Adipocyte (in vitro differentiated cells): ENCODE data around the gene TRIM7.
"Not testable (repeated sequence)": the region's sequence is repeated elsewhere in the genome, so short reads cannot be mapped to it uniquely, and the experiment has no call there.

Experiments used
- DNase-seq: peaks from one replicate; pipeline ENCODE4 v3.0.0-alpha.2; 2015; ENCODE audit warnings: low read depth
- H3K27me3 ChIP-seq: replicated peaks from 2 replicates; pipeline ENCODE4 v1.7.0; 2013; ENCODE audit warnings: mild to moderate bottlenecking, low read length, moderate library complexity; ENCODE audit not compliant: control insufficient read depth, insufficient read depth
- H3K36me3 ChIP-seq: 2 replicates; pipeline ENCODE4 v1.7.0; 2013; ENCODE audit warnings: low read length, mild to moderate bottlenecking, moderate library complexity; ENCODE audit not compliant: control insufficient read depth, insufficient read depth, severe bottlenecking
- H3K4me1 ChIP-seq: 2 replicates; pipeline ENCODE4 v1.7.0; 2013; ENCODE audit warnings: mild to moderate bottlenecking, low read length, moderate library complexity; ENCODE audit not compliant: control insufficient read depth, insufficient read depth
- H3K4me3 ChIP-seq: 2 replicates; pipeline ENCODE4 v1.7.0; 2013; ENCODE audit warnings: mild to moderate bottlenecking, low read length, moderate library complexity
- H3K9ac ChIP-seq: 2 replicates; pipeline ENCODE4 v1.7.0; 2013; ENCODE audit warnings: mild to moderate bottlenecking, low read length, moderate library complexity
- H3K9me3 ChIP-seq: 2 replicates; pipeline ENCODE4 v1.7.0; 2013; ENCODE audit warnings: mild to moderate bottlenecking, low read length, moderate library complexity; ENCODE audit not compliant: control insufficient read depth

The TRIM7 gene

GRCh38 chr5:181209006-181209405, 4.0 kb upstream of the TRIM7 start:
- H3K4me1 ChIP-seq, result peaks cover 12% of the 10 kb centered on the region
- H3K9me3 ChIP-seq, H3K4me3 ChIP-seq, H3K27me3 ChIP-seq, H3K9ac ChIP-seq, DNase-seq, H3K36me3 ChIP-seq: not testable (repeated sequence)

DNA sequence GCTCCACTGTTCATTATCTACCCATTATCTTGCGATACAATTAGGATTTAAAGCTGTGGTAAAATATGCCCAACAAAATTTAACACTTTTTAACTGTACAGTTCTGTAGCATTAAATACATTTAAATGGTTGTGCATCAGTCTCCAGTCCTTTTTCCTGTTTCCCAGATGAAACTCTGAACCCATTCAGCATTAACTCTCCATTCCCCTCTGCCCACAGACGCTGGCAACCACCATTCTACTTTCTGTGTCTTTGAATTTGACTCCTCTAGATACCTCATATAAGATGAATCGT, 2.9 kb upstream of the TRIM7 start:
- no peak overlapping the region for H3K9ac ChIP-seq
- H3K9me3 ChIP-seq, result no peaks in the 10 kb centered on the region
- DNase-seq, result no peak
- peaks cover 19% of the 10 kb centered on the region for H3K4me1 ChIP-seq
- H3K4me3 ChIP-seq, result peak overlapping the region; percentile 26
- no peaks in the 10 kb centered on the region for H3K36me3 ChIP-seq
- no peaks in the 10 kb centered on the region for H3K27me3 ChIP-seq

GRCh38 chr5:181207214-181207959, 2.4 kb upstream of the TRIM7 start:
- H3K9me3 ChIP-seq, result no peaks in the 10 kb centered on the region
- H3K4me3 ChIP-seq, result peak overlapping the region; percentile 89
- peak overlapping the region; percentile 84 for H3K9ac ChIP-seq
- no peaks in the 10 kb centered on the region for H3K36me3 ChIP-seq
- peak; percentile 92 for DNase-seq
- H3K4me1 ChIP-seq, result peaks cover 21% of the 10 kb centered on the region
- no peaks in the 10 kb centered on the region for H3K27me3 ChIP-seq

DNA sequence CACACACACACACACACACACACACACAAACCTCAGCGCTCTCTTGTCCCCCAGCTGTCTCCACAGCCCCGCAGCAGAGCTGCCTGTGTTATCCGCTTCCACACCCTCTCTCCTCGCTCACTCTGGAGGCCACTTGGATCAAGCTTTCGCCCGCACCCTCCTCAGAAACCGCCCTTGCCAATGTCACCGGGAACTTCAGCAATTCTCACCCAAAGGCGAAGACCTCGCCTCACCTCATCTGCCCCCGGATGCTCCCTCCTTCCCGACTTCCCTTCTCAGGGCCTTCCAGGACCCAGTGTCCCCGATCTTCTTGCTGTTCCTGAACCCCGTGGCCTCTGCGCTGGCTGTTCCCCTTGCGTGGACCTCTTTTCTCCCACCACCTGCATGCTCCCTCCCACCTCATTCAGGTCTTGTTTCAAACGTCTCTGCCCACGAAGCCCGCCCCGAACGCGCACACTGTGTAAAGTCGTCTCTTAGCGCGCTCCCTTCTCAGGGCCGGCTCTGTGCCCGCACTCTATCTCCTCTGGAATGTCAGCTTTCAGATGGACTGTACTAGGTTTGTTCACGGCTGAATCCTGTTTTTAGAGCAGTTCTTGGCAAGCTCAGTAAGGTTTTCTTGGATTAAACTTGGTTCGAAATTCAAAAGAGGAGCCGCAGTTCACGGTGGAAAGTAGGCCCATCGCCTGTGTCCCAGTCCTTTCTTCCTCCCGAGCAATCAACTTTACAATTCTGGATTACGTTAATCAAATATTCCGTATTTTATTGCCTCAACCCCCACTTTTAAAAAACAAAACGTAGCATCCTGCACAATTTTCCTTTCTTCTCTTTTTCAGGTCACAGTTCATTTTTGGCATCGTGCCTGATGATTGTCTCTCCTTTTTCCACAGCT, 1.0 kb upstream of the TRIM7 start:
- H3K4me3 ChIP-seq, result peak overlapping the region; percentile 69
- no peaks in the 10 kb centered on the region for H3K36me3 ChIP-seq
- H3K4me1 ChIP-seq, result peaks cover 21% of the 10 kb centered on the region
- H3K9me3 ChIP-seq, result no peaks in the 10 kb centered on the region
- H3K27me3 ChIP-seq, result no peaks in the 10 kb centered on the region
- DNase-seq, result no peak
- H3K9ac ChIP-seq, result no peak overlapping the region

GRCh38 chr5:181204113-181204825, 727 bp downstream of the TRIM7 start:
- DNase-seq, result peak; percentile 75
- H3K36me3 ChIP-seq, result no peaks in the 10 kb centered on the region
- H3K4me3 ChIP-seq, result peak overlapping the region; percentile 72
- H3K27me3 ChIP-seq, result no peaks in the 10 kb centered on the region
- no peak overlapping the region for H3K9ac ChIP-seq
- no peaks in the 10 kb centered on the region for H3K9me3 ChIP-seq
- H3K4me1 ChIP-seq, result peaks cover 21% of the 10 kb centered on the region

DNA sequence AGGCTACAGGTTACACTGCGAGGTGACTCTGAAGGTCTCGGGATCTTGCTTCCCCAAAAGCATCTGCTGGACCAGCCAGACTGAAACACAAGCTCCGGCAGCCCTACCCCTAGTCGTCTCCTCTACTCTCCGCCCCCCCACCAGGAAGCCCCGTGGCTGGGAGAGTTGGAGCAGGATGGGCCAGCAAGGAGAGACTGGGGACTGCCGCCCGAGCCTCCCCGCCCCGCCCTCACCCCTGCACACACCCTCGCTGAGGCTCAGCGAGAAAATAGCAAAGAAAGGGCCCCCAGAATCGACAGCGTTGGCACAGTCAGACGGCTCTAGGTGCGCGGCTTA, 1.3 kb downstream of the TRIM7 start:
- Histone ChIP-seq H3K36me3 (no peaks in the 10 kb centered on the region), H3K27me3 (no peaks in the 10 kb centered on the region), H3K4me1 (peaks cover 21% of the 10 kb centered on the region), H3K9me3 (no peaks in the 10 kb centered on the region), H3K4me3 (peak overlapping the region; percentile 72), H3K9ac (no peak overlapping the region)
- no peak for DNase-seq

- no peak overlapping the region for H3K9ac ChIP-seq
- no peak overlapping the region for H3K4me3 ChIP-seq
- H3K4me1 ChIP-seq, result peaks cover 21% of the 10 kb centered on the region
- peak; percentile 41 for DNase-seq
- H3K36me3 ChIP-seq, result no peaks in the 10 kb centered on the region
- no peaks in the 10 kb centered on the region for H3K9me3 ChIP-seq
- H3K27me3 ChIP-seq, result no peaks in the 10 kb centered on the region
Observed at GRCh38 chr5:181203093-181203711, 1.8 kb downstream of the TRIM7 start.

GRCh38 chr5:181200816-181201215, 4.2 kb downstream of the TRIM7 start:
- no peak for DNase-seq
- no peak overlapping the region for H3K4me3 ChIP-seq
- H3K27me3 ChIP-seq, result no peaks in the 10 kb centered on the region
- no peak overlapping the region for H3K9ac ChIP-seq
- no peaks in the 10 kb centered on the region for H3K9me3 ChIP-seq
- no peaks in the 10 kb centered on the region for H3K36me3 ChIP-seq
- peaks cover 16% of the 10 kb centered on the region for H3K4me1 ChIP-seq

GRCh38 chr5:181199881-181200638, 4.9 kb downstream of the TRIM7 start:
- Histone ChIP-seq H3K4me1 (peaks cover 11% of the 10 kb centered on the region), H3K4me3 (no peak overlapping the region), H3K9ac (no peak overlapping the region), H3K36me3 (no peaks in the 10 kb centered on the region), H3K27me3 (no peaks in the 10 kb centered on the region), H3K9me3 (no peaks in the 10 kb centered on the region)
- DNase-seq, result no peak

DNA sequence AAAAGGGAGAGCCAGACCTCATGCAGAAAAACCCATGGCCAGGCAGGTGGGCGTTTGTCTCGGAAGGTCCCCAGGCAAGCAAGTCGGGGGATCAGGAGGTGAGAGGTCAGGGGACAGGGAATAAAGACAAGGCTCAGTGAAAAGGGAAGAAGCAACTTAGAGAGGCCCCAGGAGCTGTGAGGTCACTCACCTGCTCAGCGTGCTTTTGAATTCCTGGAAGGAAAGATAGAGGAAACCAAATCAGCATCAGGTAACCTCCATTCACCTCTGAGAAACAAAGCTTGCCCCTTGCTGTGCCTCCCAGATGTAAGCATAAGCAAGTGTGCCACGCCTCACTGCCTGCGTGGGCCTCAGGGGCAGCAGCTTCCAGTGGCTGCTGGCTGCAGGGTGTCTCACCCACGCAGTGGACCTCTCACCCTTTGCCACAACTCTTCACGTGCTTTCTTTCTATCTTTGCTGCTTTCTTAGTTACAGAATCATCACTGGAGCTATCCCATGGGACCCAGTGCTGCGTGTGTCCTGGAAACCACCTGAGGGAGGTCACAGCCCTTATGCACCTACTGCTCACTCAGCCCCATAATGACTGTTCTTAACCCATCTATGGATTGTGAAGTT, 6.0 kb downstream of the TRIM7 start:
- peaks cover 10% of the 10 kb centered on the region for H3K4me1 ChIP-seq
- DNase-seq, result no peak
- H3K36me3 ChIP-seq, result no peaks in the 10 kb centered on the region
- no peaks in the 10 kb centered on the region for H3K27me3 ChIP-seq
- H3K9ac ChIP-seq, result no peak overlapping the region
- no peak overlapping the region for H3K4me3 ChIP-seq
- no peaks in the 10 kb centered on the region for H3K9me3 ChIP-seq
